ENCODE data around the gene RAPGEF1. TPM values are rescaled to one million over a fixed set of nuclear protein-coding genes. Genes with fewer than 3 reads are reported as not detected.
"Not testable (repeated sequence)": the region's sequence is repeated elsewhere in the genome, so short reads cannot be mapped to it uniquely, and the experiment has no call there.

RAPGEF1 gene
- total RNA-seq, 2 experiments from 2014 or later = 149 to 158 TPM

- DNase-seq = peak; percentile 78
- no peak overlapping the region for H3K27ac Mint-ChIP-seq
- H3K36me3 Mint-ChIP-seq (ENCODE audit: low read depth) = no peaks in the 10 kb centered on the region
- no peak overlapping the region for H3K4me3 Mint-ChIP-seq
- POLR2A ChIA-PET = no interaction called here
- peaks cover 10% of the 10 kb centered on the region for H3K4me1 Mint-ChIP-seq
- CTCF ChIA-PET = interaction anchor here (0.7 to 5.7 kb wide), 14 partner anchors 9 to 490 kb away, joined by 3 to 55 read pairs (median 4); no protein-coding TSS in a partner anchor
- peaks cover 26% of the 10 kb centered on the region for H3K27me3 Mint-ChIP-seq
- H3K9me3 Mint-ChIP-seq = no peaks in the 10 kb centered on the region
These were observed 22.6 kb upstream of the RAPGEF1 start for GRCh38 chr9:131762356-131762932.

GRCh38 chr9:131759017-131759647, 19.3 kb upstream of the RAPGEF1 start:
- DNase-seq = no peak
- ChIA-PET POLR2A (interaction anchor here (0.6 to 1.2 kb wide), 4 partner anchors 19 to 594 kb away, joined by 3 read pairs; no protein-coding TSS in a partner anchor), CTCF (interaction anchor here (0.6 to 5.7 kb wide), 11 partner anchors 14 to 510 kb away, joined by 3 to 55 read pairs (median 4); no protein-coding TSS in a partner anchor)
- Mint-ChIP-seq H3K27ac (no peak overlapping the region), H3K4me3 (no peak overlapping the region), H3K4me1 (peaks cover 14% of the 10 kb centered on the region), H3K36me3 (ENCODE audit: low read depth) (no peaks in the 10 kb centered on the region), H3K27me3 (peaks cover 13% of the 10 kb centered on the region), H3K9me3 (no peaks in the 10 kb centered on the region)

- Mint-ChIP-seq H3K27ac (no peak overlapping the region), H3K4me3 (no peak overlapping the region), H3K4me1 (peaks cover 14% of the 10 kb centered on the region), H3K27me3 (peaks cover 13% of the 10 kb centered on the region), H3K36me3 (ENCODE audit: low read depth) (no peaks in the 10 kb centered on the region), H3K9me3 (no peaks in the 10 kb centered on the region)
- ChIA-PET CTCF (interaction anchor here (0.7 to 5.7 kb wide), 15 partner anchors 8 to 511 kb away, joined by 3 to 55 read pairs (median 4); no protein-coding TSS in a partner anchor), POLR2A (no interaction called here)
- DNase-seq = no peak
These were observed 17.7 kb upstream of the RAPGEF1 start for GRCh38 chr9:131757549-131757948.

GRCh38 chr9:131755541-131756198, 15.8 kb upstream of the RAPGEF1 start:
- Mint-ChIP-seq H3K27me3 (peaks cover 13% of the 10 kb centered on the region), H3K4me3 (no peak overlapping the region), H3K9me3 (no peaks in the 10 kb centered on the region), H3K4me1 (peaks cover 14% of the 10 kb centered on the region), H3K27ac (no peak overlapping the region), H3K36me3 (ENCODE audit: low read depth) (no peaks in the 10 kb centered on the region)
- ChIA-PET POLR2A (interaction anchor here (0.6 kb wide), 1 partner anchor 911 kb away, joined by 3 read pairs; no protein-coding TSS in a partner anchor), CTCF (interaction anchor here (0.6 to 1.8 kb wide), 12 partner anchors 8 to 653 kb away, joined by 3 to 9 read pairs (median 4); no protein-coding TSS in a partner anchor)
- peak; percentile 89 for DNase-seq

DNA sequence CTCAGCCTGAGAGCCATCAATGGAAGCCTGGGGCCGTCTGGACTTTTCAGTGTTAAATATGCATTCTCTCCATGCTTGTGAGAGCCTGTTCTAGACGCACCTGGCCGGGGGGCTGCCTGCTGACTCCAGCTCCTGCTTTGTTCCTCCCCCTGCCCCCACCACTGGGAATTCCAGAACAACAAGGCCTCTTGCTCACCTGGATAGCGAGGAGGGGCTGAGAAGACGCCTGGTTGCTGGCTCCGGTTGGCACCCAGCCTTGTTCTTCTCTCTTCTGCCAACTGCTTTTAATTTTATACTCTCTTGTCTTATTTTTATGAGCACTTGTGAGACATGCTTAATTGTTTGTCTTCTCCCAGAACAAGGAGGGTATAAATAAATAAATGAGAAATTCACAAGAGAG, 15.0 kb upstream of the RAPGEF1 start:
- no peak overlapping the region for H3K4me3 Mint-ChIP-seq
- ChIA-PET POLR2A (no interaction called here), CTCF (interaction anchor here (0.6 to 1.6 kb wide), 10 partner anchors 9 to 618 kb away, joined by 3 to 9 read pairs (median 3); no protein-coding TSS in a partner anchor)
- no peak overlapping the region for H3K27ac Mint-ChIP-seq
- no peaks in the 10 kb centered on the region for H3K36me3 Mint-ChIP-seq (ENCODE audit: low read depth)
- DNase-seq = no peak
- peaks cover 16% of the 10 kb centered on the region for H3K27me3 Mint-ChIP-seq
- no peaks in the 10 kb centered on the region for H3K9me3 Mint-ChIP-seq
- peaks cover 14% of the 10 kb centered on the region for H3K4me1 Mint-ChIP-seq

DNA sequence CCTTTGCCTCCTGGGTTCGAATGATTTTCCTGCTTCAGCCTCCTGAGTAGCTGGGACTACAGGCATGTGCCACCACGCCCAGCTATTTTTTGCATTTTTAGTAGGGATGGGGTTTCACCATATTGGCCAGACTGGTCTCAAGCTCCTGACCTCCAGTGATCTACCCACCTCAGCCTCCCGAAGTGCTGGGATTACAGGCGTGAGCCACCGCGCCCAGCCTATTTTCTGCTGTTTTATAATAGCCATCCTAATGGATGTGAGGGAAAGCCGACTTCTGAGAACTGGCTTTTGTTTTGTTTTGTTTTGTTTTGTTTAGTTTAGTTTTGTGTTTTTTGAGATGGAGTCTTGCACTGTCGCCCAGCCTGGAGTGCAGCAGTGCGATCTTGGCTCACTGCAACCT, 13.9 kb upstream of the RAPGEF1 start:
- H3K4me1 Mint-ChIP-seq = peaks cover 12% of the 10 kb centered on the region
- H3K27me3 Mint-ChIP-seq = peaks cover 14% of the 10 kb centered on the region
- H3K4me3 Mint-ChIP-seq; POLR2A ChIA-PET; DNase-seq; H3K36me3 Mint-ChIP-seq (ENCODE audit: low read depth); H3K27ac Mint-ChIP-seq; H3K9me3 Mint-ChIP-seq: not testable (repeated sequence)
- CTCF ChIA-PET = interaction anchor here (0.6 to 1.5 kb wide), 5 partner anchors 8 to 250 kb away, joined by 3 to 4 read pairs (median 3); partner anchors contain the start of gene POMT1

DNA sequence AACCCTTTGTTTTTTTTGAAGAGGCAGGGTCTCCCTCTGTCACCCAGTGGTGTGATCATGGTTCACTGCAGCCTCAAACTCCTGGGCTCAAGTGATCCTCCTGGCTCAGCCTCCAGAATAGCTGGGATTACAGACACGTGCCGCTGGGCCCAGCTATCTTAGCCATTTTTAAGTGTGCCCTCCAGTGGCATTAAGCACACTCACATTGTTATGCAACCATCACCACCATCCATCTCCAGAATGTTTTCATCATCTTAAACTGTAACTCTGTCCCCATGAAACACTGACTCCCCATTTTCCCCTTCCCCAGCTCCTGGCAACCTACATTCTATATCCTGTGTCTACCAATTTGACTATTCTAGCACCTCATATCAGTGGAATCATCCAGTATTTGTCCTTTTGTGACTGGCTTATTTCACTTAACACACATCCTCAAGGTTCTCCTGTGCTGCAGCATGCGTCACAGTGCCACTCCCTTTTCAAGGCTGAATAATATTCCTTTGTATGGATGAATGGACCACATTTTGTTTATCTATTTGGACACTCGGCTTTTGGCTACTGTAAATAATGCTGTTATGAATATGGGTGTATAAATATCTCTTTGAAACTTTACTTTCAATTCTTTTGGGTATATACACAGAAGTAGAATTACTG, 12.5 kb upstream of the RAPGEF1 start:
- Mint-ChIP-seq H3K36me3 (ENCODE audit: low read depth) (no peaks in the 10 kb centered on the region), H3K4me1 (peaks cover 11% of the 10 kb centered on the region), H3K27ac (no peak overlapping the region), H3K27me3 (peaks cover 5% of the 10 kb centered on the region), H3K9me3 (no peaks in the 10 kb centered on the region), H3K4me3 (no peak overlapping the region)
- ChIA-PET CTCF (interaction anchor here (0.6 to 1.5 kb wide), 3 partner anchors 9 to 249 kb away, joined by 3 to 4 read pairs (median 3); partner anchors contain the start of gene POMT1), POLR2A (no interaction called here)
- no peak for DNase-seq

DNA sequence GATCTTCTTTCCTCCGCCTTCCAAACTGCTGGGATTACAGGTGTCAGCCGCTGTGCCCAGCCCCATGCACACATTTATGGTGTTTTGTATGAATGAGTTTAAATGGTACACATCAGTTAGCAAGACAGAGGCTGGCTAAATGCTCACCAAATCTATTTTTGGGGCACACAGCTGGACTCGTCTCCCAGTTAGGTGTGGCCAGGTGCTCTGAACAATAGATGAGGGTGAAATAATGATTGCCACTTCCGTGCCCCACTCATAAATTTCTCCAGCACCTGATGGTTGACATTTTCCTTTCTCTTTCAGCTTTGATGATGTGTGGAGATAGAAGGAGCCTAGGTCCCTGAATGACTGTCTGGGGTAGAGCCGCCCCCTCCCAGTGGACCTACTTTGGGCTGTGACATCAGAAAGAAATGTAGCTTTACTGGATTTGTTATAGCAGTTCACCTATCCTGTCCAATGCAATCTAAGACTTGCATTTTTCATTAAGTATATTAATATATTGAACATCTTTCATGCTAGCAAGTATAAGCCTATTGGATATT, 8.6 kb upstream of the RAPGEF1 start:
- Mint-ChIP-seq H3K36me3 (ENCODE audit: low read depth) (no peaks in the 10 kb centered on the region), H3K27me3 (peaks cover 2% of the 10 kb centered on the region), H3K4me3 (no peak overlapping the region), H3K9me3 (no peaks in the 10 kb centered on the region), H3K27ac (no peak overlapping the region), H3K4me1 (peaks cover 27% of the 10 kb centered on the region)
- ChIA-PET POLR2A (no interaction called here), CTCF (interaction anchor here (0.7 to 1.7 kb wide), 2 partner anchors 157 to 398 kb away, joined by 3 to 4 read pairs; no protein-coding TSS in a partner anchor)
- DNase-seq = no peak

DNA sequence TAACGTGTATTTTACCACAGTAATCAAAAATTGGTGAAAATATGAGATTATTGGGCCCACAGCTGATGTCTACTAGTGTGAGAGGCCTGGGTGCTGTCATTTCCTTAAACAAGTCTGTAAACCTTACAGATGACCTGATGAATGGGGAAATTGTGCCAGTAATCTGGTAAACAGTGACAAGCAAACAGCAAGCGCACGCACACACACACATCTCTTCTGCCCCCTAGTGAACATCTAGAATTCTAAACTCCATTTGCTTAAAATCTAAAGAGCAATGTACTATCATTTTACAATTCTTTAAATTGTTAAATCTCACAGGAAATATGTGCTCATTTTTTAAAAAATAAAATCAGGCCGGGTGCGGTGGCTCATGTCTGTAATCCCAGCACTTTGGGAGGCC, 7.5 kb upstream of the RAPGEF1 start:
- Mint-ChIP-seq H3K9me3 (no peaks in the 10 kb centered on the region), H3K4me1 (peaks cover 36% of the 10 kb centered on the region), H3K4me3 (no peak overlapping the region), H3K36me3 (ENCODE audit: low read depth) (no peaks in the 10 kb centered on the region), H3K27ac (no peak overlapping the region), H3K27me3 (peaks cover 2% of the 10 kb centered on the region)
- no peak for DNase-seq
- CTCF ChIA-PET = interaction anchor here (0.6 to 1.3 kb wide), 7 partner anchors 15 to 1991 kb away, joined by 3 to 6 read pairs (median 3); no protein-coding TSS in a partner anchor
- POLR2A ChIA-PET = no interaction called here

- peaks cover 2% of the 10 kb centered on the region for H3K27me3 Mint-ChIP-seq
- no peak overlapping the region for H3K27ac Mint-ChIP-seq
- POLR2A ChIA-PET = interaction anchor here (0.8 to 2.4 kb wide), 4 partner anchors 67 to 161 kb away, joined by 3 to 11 read pairs (median 6); no protein-coding TSS in a partner anchor
- no peak overlapping the region for H3K4me3 Mint-ChIP-seq
- no peak for DNase-seq
- H3K4me1 Mint-ChIP-seq = peaks cover 36% of the 10 kb centered on the region
- CTCF ChIA-PET = interaction anchor here (0.6 to 7.9 kb wide), 7 partner anchors 10 to 395 kb away, joined by 3 to 77 read pairs (median 11); no protein-coding TSS in a partner anchor
- no peaks in the 10 kb centered on the region for H3K9me3 Mint-ChIP-seq
- no peaks in the 10 kb centered on the region for H3K36me3 Mint-ChIP-seq (ENCODE audit: low read depth)
These were observed 5.7 kb upstream of the RAPGEF1 start for GRCh38 chr9:131745610-131746009.

GRCh38 chr9:131744720-131745201, 4.9 kb upstream of the RAPGEF1 start:
- Mint-ChIP-seq H3K4me3 (no peak overlapping the region), H3K9me3 (no peaks in the 10 kb centered on the region), H3K4me1 (peaks cover 41% of the 10 kb centered on the region), H3K36me3 (ENCODE audit: low read depth) (no peaks in the 10 kb centered on the region), H3K27ac (peak overlapping the region; percentile 78), H3K27me3 (no peaks in the 10 kb centered on the region)
- ChIA-PET POLR2A (interaction anchor here (0.8 to 3.5 kb wide), 8 partner anchors 11 to 241 kb away, joined by 3 to 16 read pairs (median 4); no protein-coding TSS in a partner anchor), CTCF (interaction anchor here (0.6 to 7.9 kb wide), 10 partner anchors 9 to 395 kb away, joined by 3 to 77 read pairs (median 6); no protein-coding TSS in a partner anchor)
- DNase-seq = no peak
